Progenitor cell of endocrine pancreas (in vitro differentiated cells): ENCODE results near the gene TBC1D16. TPM values are rescaled to one million over a fixed set of nuclear protein-coding genes. Genes with fewer than 3 reads are reported as not detected.
A peak's percentile ranks its signal among the peaks of the same experiment; 100 is the strongest.

Source experiments
- DNase-seq: peaks from one replicate; pipeline ENCODE4 v3.0.0; 2021; ENCODE audit warnings: low spot score; ENCODE audit not compliant: unreplicated experiment
- H3K27ac Mint-ChIP-seq: 2 replicates; pipeline ENCODE4 v1.8.0; 2021; ENCODE audit warnings: mild to moderate bottlenecking, moderate library complexity, mixed read lengths
- H3K27me3 Mint-ChIP-seq: 2 replicates; pipeline ENCODE4 v1.8.0; 2021; ENCODE audit warnings: mixed read lengths
- H3K36me3 Mint-ChIP-seq: 2 replicates; pipeline ENCODE4 v1.8.0; 2022; ENCODE audit warnings: mixed read lengths; ENCODE audit not compliant: insufficient read depth
- H3K4me1 Mint-ChIP-seq: 2 replicates; pipeline ENCODE4 v1.8.0; 2021; ENCODE audit warnings: low read depth, mixed read lengths
- H3K4me3 Mint-ChIP-seq: 2 replicates; pipeline ENCODE4 v1.8.0; 2021; ENCODE audit warnings: low read depth, mild to moderate bottlenecking, moderate library complexity, mixed read lengths
- H3K9me3 Mint-ChIP-seq: 2 replicates; pipeline ENCODE4 v1.8.0; 2021; ENCODE audit warnings: low read depth, mixed read lengths
- CTCF ChIP-seq: fragments of 200-600 bp; sonication (generic); IDR thresholded peaks from one replicate; pipeline ENCODE4 v1.5.0; 2021; ENCODE audit warnings: antibody characterized with exemption, mild to moderate bottlenecking; ENCODE audit not compliant: unreplicated experiment
- total RNA-seq: library from RNA; stranded (reverse); gene quantifications from 2 replicates; pipeline ENCODE4 v1.2.1, GENCODE V29; 2021

The TBC1D16 gene
- total RNA-seq, 1 donor from 2014 or later = 85.1 TPM

DNA sequence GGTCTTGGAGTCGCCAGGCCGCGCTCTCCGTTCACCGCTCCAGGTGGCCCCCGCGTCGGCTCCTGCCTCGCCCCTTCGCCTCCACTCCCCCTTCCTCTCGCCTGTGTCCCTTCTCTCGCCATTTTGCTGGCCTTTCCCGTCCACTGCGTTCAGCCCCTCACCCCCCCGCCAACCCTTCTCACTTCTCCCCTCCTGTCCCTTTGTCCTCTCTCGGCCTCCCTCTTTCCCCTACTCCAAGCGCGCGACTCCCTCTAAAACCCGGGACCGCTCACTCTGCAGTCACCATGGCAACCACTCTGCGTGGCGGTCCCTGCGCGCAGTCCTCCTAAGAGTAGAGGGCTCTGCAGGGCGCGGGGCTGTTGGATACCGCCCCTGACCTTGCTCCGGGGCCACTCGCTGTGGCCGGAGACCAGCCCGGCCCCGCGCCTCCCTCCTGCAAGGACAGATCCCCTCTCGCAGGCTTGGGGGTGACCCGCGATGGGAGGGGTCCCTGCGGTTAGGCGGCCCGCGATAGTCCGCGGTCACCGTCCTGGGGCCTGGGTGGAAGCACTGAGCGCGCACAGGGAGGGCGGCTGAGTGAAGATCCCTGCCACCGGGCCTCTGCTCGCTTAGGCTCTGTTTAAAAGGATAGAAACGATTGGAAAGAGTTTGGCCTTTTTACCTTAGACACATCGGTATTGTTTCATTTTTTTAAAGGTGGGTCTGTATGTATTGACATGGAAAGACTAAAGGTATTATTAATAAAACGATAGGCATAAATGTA lies 1.2 kb upstream of the TBC1D16 start:
- Mint-ChIP-seq H3K27ac (peak overlapping the region; percentile 95), H3K9me3 (no peaks in the 10 kb centered on the region), H3K27me3 (no peaks in the 10 kb centered on the region), H3K4me3 (peak overlapping the region; percentile 92), H3K36me3 (peaks cover 9% of the 10 kb centered on the region), H3K4me1 (peaks cover 16% of the 10 kb centered on the region)
- no peak for TF ChIP-seq CTCF
- DNase-seq = peak; percentile 53

DNA sequence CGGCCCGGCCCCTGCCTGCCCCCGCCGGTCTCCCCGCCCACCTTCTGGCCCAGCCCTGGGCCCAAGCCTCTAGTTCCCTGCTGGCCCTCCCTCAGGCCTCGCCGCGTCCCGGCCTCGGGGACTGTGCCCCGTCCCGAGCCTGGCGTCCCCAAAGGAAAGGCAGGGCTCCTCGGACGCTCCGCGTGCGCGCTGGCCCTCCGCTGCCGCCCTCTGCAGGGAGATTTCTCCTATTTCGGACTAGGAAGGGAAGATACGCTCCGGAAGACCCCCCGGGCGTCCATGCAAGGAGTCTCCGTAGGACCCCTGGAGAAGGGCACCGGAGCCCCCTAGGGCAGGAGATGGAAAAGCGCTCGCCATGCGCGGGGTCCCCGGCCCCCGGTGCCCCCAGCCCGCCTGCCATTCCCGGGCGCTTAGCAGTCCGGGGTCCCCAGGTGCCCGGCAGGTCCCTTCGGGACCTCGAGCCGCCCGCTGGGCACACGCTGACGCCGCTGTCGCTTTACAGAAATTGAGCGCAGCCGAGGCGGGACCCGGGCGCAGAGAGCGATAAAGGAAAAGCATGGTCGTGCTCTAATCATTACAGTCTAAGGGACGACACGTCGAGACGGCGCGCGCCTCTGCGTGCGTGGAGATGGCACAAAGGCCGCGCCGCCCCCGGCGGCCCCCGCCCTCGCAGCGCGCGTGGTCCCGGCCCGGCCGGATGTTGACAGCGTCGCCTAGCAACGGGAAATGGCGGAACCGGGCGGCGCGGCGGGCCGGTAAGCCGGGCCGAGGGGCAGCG lies 454 bp upstream of the TBC1D16 start, which contains the start of gene CCDC40:
TSS of gene CCDC40 (plus strand) at position 706 of the 778 bp plus-strand sequence. CDS start at position 727, 21 bp downstream.
- Mint-ChIP-seq H3K36me3 (peaks cover 4% of the 10 kb centered on the region), H3K27me3 (no peaks in the 10 kb centered on the region), H3K27ac (peak within 1 kb of the TSS; percentile 96), H3K4me1 (peaks cover 20% of the 10 kb centered on the region), H3K4me3 (peak within 1 kb of the TSS; percentile 92), H3K9me3 (no peaks in the 10 kb centered on the region)
- peak; percentile 72 for DNase-seq
- TF ChIP-seq CTCF = peak; percentile 20

DNA sequence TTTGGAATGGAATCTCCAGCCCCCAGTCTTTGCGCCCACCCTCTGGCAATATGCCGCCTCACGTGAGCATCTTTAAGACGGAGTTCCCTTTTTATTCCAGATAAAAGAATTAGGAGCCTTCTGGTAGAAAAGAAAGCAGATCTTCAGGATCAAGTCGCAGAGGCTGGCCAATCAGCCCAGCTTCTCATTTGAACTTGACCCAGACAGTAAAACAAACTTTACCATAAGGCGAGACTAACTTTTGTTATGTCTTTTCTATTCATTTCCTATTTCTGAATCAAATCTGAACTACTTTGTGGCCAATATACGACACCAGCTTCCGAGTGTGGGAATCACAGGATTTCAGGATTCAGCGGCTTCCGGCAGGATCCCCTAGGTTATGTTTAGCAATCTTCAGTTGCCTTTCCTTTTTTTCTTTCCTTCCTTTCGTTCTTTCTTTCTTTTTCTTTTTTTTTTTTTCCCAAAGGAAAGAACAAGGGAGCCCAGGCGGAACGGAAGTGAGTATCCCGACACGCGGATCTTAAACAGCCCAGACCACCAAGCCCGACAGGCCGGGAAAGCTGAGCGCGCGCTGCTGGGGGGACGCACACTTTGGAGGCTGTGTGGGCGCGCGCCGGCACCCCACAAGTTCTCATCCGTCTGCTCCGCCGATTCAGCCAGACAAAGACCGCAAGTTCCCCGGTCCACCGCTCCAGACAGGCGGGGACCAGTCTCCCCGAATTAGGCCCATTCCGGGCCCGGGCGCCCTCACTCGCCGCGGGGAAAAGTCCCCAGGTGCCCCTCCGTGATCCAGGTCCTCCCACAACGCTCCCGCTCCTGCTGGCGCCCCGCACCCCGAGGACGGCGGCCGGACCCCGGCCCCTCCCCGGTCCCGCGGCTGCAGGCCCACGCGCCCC lies 633 bp downstream of the TBC1D16 start:
- TF ChIP-seq CTCF = no peak
- peak; percentile 32 for DNase-seq
- Mint-ChIP-seq H3K27ac (peak overlapping the region; percentile 97), H3K27me3 (no peaks in the 10 kb centered on the region), H3K36me3 (peaks cover 4% of the 10 kb centered on the region), H3K9me3 (no peaks in the 10 kb centered on the region), H3K4me1 (peaks cover 24% of the 10 kb centered on the region), H3K4me3 (peak overlapping the region; percentile 98)

- no peaks in the 10 kb centered on the region for H3K36me3 Mint-ChIP-seq
- DNase-seq = no peak
- peak overlapping the region; percentile 98 for H3K4me3 Mint-ChIP-seq
- TF ChIP-seq CTCF = no peak
- no peaks in the 10 kb centered on the region for H3K27me3 Mint-ChIP-seq
- H3K9me3 Mint-ChIP-seq = no peaks in the 10 kb centered on the region
- H3K4me1 Mint-ChIP-seq = peaks cover 27% of the 10 kb centered on the region
- no peak overlapping the region for H3K27ac Mint-ChIP-seq
These were observed 1.8 kb downstream of the TBC1D16 start for GRCh38 chr17:80033840-80034239.
